Epithelial cell of esophagus (primary cell): ENCODE results near the gene PRDM10.

Experiments used
- DNase-seq: peaks from one replicate; pipeline ENCODE4 v3.0.0; 2010; ENCODE audit warnings: low read depth
- H3K4me3 ChIP-seq: 2 replicates; pipeline ENCODE4 v1.5.1; 2011; ENCODE audit warnings: mild to moderate bottlenecking, low read length, control low read depth
- CTCF ChIP-seq: IDR thresholded peaks from 2 replicates; pipeline ENCODE4 v1.5.1; 2011; ENCODE audit warnings: low read depth, mild to moderate bottlenecking, low read length, control low read depth, inconsistent platforms; ENCODE audit not compliant: insufficient read depth; ENCODE audit errors: missing control alignments

PRDM10 gene

DNA sequence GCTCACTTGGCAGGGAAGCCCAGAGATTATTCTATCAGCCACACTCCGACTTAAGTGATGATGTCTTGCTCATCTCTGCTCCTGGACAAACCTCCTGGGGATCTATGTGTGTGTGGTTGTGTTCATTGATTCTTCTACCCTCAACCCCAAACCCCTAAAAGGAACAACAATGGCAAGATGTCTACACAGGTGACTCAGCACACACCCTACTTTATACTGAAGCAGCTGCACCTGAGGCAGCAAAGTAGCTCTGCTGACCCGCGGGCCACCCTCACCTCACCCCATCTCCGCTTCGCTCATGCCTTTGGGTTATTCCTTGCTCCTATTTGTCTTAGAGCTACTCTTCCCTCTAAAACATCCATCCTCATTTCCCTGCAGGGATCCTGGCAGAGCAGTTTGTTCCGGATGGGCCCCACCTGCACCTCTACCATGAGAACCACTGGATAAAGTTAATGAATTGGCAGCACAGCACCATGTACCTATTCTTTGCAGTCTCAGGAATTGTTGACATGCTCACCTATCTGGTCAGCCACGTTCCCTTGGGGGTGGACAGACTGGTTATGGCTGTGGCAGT is 148.3 kb downstream of the PRDM10 start:
- no peak overlapping the region for H3K4me3 ChIP-seq
- no peak for TF ChIP-seq CTCF
- peak; percentile 17 for DNase-seq

DNA sequence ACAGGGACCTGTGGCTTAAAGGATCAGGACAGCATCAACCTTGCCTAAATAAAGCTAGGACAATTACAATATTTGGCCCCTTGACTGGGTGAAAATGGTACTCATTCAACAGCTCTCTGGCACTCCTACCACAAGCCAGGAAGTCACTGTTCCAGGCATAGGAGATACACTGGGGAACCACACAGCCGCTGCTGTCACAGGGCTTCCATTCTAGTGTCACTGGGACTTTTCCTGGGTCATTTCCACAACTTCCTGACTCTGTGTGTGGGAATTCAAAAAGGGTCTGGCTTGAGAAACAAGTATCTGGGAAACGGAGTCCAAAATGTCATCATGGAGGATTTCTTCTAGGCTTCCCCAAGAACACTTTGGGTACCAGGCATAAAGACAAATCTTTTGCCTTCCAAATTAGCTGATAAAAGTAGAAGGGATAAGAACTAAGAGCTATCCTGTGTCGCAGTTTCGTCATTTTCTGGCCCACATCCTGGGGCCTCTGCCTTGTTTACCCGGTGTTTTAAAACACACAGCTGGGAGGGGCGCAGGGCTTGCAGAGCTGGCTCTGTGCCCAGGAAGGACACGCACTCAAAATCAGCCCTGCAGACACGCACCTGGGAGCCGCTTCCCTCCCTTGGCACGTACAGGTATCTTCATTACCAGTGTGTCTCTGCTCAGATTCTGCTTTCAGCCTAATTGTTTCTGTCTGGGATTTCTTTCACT is 149.0 kb downstream of the PRDM10 start:
- no peak for TF ChIP-seq CTCF
- DNase-seq: peak; percentile 97
- no peak overlapping the region for H3K4me3 ChIP-seq

- H3K4me3 ChIP-seq: no peak overlapping the region
- DNase-seq: peak; percentile 64
- no peak for TF ChIP-seq CTCF
Observed at GRCh38 chr11:129852125-129852740, 150.4 kb downstream of the PRDM10 start.
